ENCODE data around the gene DNASE1L1. TPM values are rescaled to one million over a fixed set of nuclear protein-coding genes. Genes with fewer than 3 reads are reported as not detected.

The DNASE1L1 gene
- polyA plus RNA-seq, 3 donors: 14.7 to 16.4 (median 16.0) TPM

GRCh38 chrX:154354516-154354915 is 54.5 kb downstream of the DNASE1L1 start:
- no peak for DNase-seq

- no peak for DNase-seq
Observed at GRCh38 chrX:154354013-154354412, 55.0 kb downstream of the DNASE1L1 start.

GRCh38 chrX:154353172-154353843 is 55.7 kb downstream of the DNASE1L1 start:
- DNase-seq: no peak

GRCh38 chrX:154352466-154352865 is 56.6 kb downstream of the DNASE1L1 start:
- no peak for DNase-seq

GRCh38 chrX:154352012-154352401 is 57.0 kb downstream of the DNASE1L1 start:
- DNase-seq: no peak

Other genes with a start within 250 kb of the DNASE1L1 start
- not detected for gene OPN1MW, start 226.7 kb downstream of the DNASE1L1 start, polyA plus RNA-seq (ENCODE audit: insufficient read length in 3 of 3)
- not detected for gene OPN1MW2, start 189.5 kb downstream of the DNASE1L1 start, polyA plus RNA-seq (ENCODE audit: insufficient read length in 3 of 3)
- gene OPN1MW3, start 151.7 kb downstream of the DNASE1L1 start, polyA plus RNA-seq (ENCODE audit: insufficient read length in 3 of 3): not detected
- gene TEX28, start 114.1 kb downstream of the DNASE1L1 start, polyA plus RNA-seq (ENCODE audit: insufficient read length in 3 of 3): not detected
- under 1 TPM; 0.24 to 0.54 (median 0.52) TPM for gene TKTL1, start 113.5 kb downstream of the DNASE1L1 start, polyA plus RNA-seq (ENCODE audit: insufficient read length in 3 of 3)
- 100 to 1,000 TPM; 416 to 612 (median 573) TPM for gene FLNA, start 34.6 kb downstream of the DNASE1L1 start, polyA plus RNA-seq (ENCODE audit: insufficient read length in 3 of 3)
- 10 to 100 TPM; 68.3 to 87.4 (median 81.2) TPM for gene EMD, start 30.0 kb downstream of the DNASE1L1 start, polyA plus RNA-seq (ENCODE audit: insufficient read length in 3 of 3)
- 1,000 to 10,000 TPM; 2,952 to 3,594 (median 3,543) TPM for gene RPL10, start 10.9 kb downstream of the DNASE1L1 start, polyA plus RNA-seq (ENCODE audit: insufficient read length in 3 of 3)
- 10 to 100 TPM; 32.3 to 46.4 (median 39.5) TPM for gene TAFAZZIN, start 2.3 kb upstream of the DNASE1L1 start, polyA plus RNA-seq (ENCODE audit: insufficient read length in 3 of 3)
- gene ATP6AP1, start 19.4 kb upstream of the DNASE1L1 start, polyA plus RNA-seq (ENCODE audit: insufficient read length in 3 of 3): 100 to 1,000 TPM; 144 to 170 (median 166) TPM
- gene GDI1, start 27.9 kb upstream of the DNASE1L1 start, polyA plus RNA-seq (ENCODE audit: insufficient read length in 3 of 3): 100 to 1,000 TPM; 127 to 145 (median 135) TPM
- gene FAM50A, start 34.9 kb upstream of the DNASE1L1 start, polyA plus RNA-seq (ENCODE audit: insufficient read length in 3 of 3): 10 to 100 TPM; 52.6 to 65.9 (median 54.6) TPM
- gene PLXNA3, start 49.0 kb upstream of the DNASE1L1 start, polyA plus RNA-seq (ENCODE audit: insufficient read length in 3 of 3): 10 to 100 TPM; 49.7 to 65.3 (median 53.2) TPM
- gene LAGE3, start 70.0 kb upstream of the DNASE1L1 start, polyA plus RNA-seq (ENCODE audit: insufficient read length in 3 of 3): 10 to 100 TPM; 13.1 to 19.1 (median 16.1) TPM
- gene UBL4A, start 77.4 kb upstream of the DNASE1L1 start, polyA plus RNA-seq (ENCODE audit: insufficient read length in 3 of 3): 10 to 100 TPM; 25.6 to 33.6 (median 32.1) TPM
- 10 to 100 TPM; 20.0 to 24.1 (median 20.9) TPM for gene SLC10A3, start 81.4 kb upstream of the DNASE1L1 start, polyA plus RNA-seq (ENCODE audit: insufficient read length in 3 of 3)
- gene FAM3A, start 107.0 kb upstream of the DNASE1L1 start, polyA plus RNA-seq (ENCODE audit: insufficient read length in 3 of 3): 10 to 100 TPM; 36.2 to 44.6 (median 39.4) TPM
- 10 to 100 TPM; 39.2 to 49.3 (median 45.6) TPM for gene G6PD, start 137.6 kb upstream of the DNASE1L1 start, polyA plus RNA-seq (ENCODE audit: insufficient read length in 3 of 3)
- gene IKBKG, start 138.4 kb upstream of the DNASE1L1 start, polyA plus RNA-seq (ENCODE audit: insufficient read length in 3 of 3): 10 to 100 TPM; 16.6 to 19.3 (median 19.3) TPM
- not detected for gene CTAG1A, start 175.9 kb upstream of the DNASE1L1 start, polyA plus RNA-seq (ENCODE audit: insufficient read length in 3 of 3)
- gene CTAG1B, start 210.0 kb upstream of the DNASE1L1 start, polyA plus RNA-seq (ENCODE audit: insufficient read length in 3 of 3): not detected
- gene CTAG2, start 244.3 kb upstream of the DNASE1L1 start, polyA plus RNA-seq (ENCODE audit: insufficient read length in 3 of 3): not detected